H4 (cell line): Measurements from ENCODE around the gene SNRPD3. TPM values are rescaled to one million over a fixed set of nuclear protein-coding genes. Genes with fewer than 3 reads are reported as not detected.
A peak's percentile ranks its signal among the peaks of the same experiment; 100 is the strongest.
"Not testable (repeated sequence)": the region's sequence is repeated elsewhere in the genome, so short reads cannot be mapped to it uniquely, and the experiment has no call there.

Source experiments
- DNase-seq: peaks from one replicate; pipeline ENCODE4 v3.0.0-alpha.2; 2015; ENCODE audit warnings: low spot score
- total RNA-seq: library from RNA; depleted of rRNA; stranded (reverse); fragments of >200 nt; shearing (Covaris generic); gene quantifications from 2 replicates; pipeline ENCODE4 v1.2.3, GENCODE V29; 2014; rRNA removed

The SNRPD3 gene
- 194 and 261 TPM in 2 replicates for total RNA-seq

DNA sequence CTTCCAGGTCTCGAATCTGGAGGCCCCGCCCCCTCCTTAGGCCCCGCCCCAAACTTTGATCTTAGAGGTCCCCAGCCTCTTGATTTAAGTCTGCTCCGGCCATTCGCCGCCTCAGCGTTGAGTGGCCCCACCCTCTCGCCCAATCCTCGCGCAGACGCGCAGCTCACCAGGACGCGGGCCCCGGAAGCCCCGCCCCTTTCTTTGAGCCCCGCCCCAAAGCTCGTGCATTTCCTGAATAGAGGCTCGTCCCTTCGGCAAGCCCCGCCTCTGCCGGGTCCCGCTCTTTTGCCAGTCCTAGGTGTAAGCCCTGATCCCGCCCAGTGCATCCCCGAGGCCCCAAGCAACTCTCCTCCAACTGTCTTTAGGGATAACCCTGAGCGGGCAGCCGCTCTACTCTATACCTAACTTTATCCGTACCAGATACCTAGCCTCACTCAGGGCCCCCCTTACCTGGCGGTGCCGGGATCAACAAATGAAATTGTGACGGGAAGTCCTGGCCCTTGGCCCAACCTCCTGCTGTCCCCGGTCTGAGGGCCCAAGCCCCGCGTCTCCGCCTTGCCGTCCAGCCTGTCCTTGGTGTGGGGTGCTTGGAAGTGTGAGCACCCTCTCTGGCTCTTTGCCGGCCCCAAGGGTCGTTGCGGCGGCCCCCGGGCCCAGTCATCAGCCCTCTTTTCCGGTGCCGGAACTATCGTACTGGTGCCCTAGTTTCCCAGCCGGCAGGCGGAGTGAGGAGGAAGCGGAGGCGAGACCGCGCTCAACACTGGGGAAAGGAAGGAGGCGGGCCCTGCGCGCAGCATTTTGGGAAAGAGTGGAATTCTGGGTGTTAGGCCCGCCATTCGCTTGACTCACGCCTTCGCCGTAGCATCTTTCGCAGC is at the start of gene SNRPD3:
SNRPD3 (plus strand) TSS at position 835 of the 875 bp plus-strand sequence. CDS start 1,676 bp downstream, outside the sequence.
- DNase-seq, result peak; percentile 93

- DNase-seq, result peak; percentile 79
These were observed 48.9 kb upstream of the SNRPD3 start for GRCh38 chr22:24506802-24507438.

GRCh38 chr22:24507716-24508115 is 48.1 kb upstream of the SNRPD3 start:
- DNase-seq, result no peak

- DNase-seq, result peak; percentile 47
These were observed 44.9 kb upstream of the SNRPD3 start for GRCh38 chr22:24510637-24511625.

GRCh38 chr22:24512043-24512442 is 43.8 kb upstream of the SNRPD3 start:
- no peak for DNase-seq

DNA sequence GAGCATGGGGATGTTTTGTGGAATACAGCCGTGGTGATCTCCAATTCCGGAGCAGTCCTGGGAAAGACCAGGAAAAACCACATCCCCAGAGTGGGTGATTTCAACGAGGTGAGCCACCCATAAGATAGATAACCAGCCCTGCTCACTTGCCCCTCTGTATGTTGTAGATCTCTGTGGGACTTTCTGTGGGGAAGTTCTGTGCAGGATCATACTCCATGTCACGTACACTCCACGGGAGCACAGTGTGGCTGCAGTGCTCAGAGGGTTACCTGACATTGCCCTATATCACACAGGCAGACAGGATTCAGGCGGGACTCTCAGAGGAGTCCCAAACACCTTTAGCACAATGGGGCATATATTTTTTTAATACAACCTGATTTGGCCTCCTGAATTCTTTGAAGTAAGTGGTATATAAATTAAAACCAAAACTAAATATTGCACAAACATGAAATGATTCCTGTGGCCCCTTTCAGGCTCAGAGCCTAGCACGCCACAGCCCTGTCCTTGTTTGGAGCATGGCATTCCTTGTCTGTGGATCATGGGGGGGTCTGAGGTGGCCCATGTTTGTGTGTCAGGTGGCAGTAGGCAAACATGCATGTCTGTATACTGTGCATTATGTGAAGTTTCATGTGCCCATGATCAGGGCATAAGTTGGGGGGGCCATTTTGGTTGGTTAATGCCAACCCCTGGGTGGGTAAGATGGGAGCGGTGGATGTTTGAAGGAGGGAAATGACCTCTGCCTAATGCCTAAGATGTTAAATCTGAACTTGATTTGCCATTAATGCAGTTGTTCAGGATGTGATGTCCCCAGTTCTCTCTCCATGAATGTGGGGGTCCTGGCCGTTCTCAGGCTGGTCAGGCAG is 42.2 kb upstream of the SNRPD3 start:
- DNase-seq, result no peak

GRCh38 chr22:24514241-24515026 is 41.4 kb upstream of the SNRPD3 start:
- no peak for DNase-seq

GRCh38 chr22:24515027-24515338 is 40.8 kb upstream of the SNRPD3 start:
- DNase-seq, result no peak

GRCh38 chr22:24516301-24516737 is 39.5 kb upstream of the SNRPD3 start:
- peak; percentile 34 for DNase-seq

- DNase-seq, result no peak
These were observed 38.4 kb upstream of the SNRPD3 start for GRCh38 chr22:24517446-24517845.

DNA sequence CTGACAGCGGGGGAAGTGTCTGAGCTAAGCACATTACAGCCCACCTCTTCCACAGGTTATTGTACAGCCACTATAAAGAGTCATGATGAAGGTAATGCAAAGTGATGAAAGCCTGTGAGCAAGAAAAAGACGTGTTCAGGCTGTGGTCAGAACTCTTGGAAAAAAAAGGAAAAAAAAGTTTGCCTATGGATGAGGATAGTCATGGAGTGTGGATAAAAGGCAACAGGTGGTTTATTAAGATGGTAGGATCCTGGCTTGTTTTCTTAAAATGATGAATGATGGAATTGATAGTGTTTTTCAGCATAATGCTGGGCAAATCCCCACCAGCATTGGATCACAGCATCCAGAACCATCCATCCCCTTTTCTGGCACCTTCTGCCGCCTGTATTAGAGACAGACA is 37.6 kb upstream of the SNRPD3 start:
- DNase-seq, result no peak

- DNase-seq, result no peak
These were observed 36.9 kb upstream of the SNRPD3 start for GRCh38 chr22:24518771-24519485.

- no peak for DNase-seq
These were observed 36.3 kb upstream of the SNRPD3 start for GRCh38 chr22:24519496-24519895.

- peak; percentile 58 for DNase-seq
These were observed 34.0 kb upstream of the SNRPD3 start for GRCh38 chr22:24521791-24522245.

- no peak for DNase-seq
These were observed 31.9 kb upstream of the SNRPD3 start for GRCh38 chr22:24523873-24524272.

DNA sequence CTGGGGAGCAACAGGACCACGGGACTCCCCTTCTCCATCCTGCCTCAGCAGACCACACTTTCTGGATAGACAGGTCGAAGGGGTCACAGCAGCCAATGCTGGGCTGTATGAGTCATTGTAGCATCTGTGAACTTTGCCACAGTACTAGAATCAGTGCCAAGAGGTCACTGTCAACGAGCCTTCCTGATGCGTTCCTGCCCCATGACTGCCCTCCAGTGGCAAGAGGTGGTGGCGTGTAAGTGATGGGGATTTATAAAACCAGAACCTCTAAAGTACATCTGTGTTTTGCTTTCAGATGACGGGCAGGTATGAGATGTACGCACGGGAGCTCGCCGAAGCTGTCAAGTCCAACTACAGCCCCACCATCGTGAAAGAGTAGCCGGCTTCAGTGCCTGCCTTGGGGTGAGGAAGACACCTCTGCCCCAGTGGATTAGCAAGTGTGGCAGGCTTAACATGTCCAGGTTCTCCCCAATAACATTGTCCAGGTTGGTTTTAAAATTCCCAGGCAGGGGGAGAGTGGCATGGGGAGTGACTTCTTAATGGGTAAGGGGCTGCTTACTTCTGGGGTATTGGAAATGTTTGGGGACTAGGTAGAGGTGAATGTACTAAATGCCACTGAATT is 30.3 kb upstream of the SNRPD3 start:
- peak; percentile 49 for DNase-seq

DNA sequence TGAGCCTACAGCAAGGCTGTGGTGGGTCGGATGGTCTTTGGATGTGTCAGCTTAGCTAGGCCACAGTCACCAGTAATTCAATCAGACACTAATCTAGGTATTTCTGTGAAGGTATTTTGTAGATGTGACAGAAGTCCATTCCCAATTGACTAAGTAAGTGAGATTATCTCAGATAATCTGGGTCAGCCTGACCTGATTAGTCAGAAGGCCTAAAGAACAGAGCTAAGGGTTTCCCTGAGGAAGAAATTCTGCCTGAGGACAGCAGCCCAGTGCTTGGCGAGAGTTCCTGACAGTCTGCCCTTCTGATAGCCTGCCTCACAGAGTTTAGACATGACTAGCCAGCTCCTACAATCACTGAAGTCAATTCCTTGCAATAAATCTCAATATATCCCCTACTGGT is 29.6 kb upstream of the SNRPD3 start:
- DNase-seq, result no peak

- no peak for DNase-seq
These were observed 25.9 kb upstream of the SNRPD3 start for GRCh38 chr22:24529898-24530297.

- DNase-seq, result not testable (repeated sequence)
These were observed 24.8 kb upstream of the SNRPD3 start for GRCh38 chr22:24530968-24531367.
